Progenitor cell of endocrine pancreas (in vitro differentiated cells): Measurements from ENCODE around the gene CRP. TPM values are rescaled to one million over a fixed set of nuclear protein-coding genes. Genes with fewer than 3 reads are reported as not detected.
"Not testable (repeated sequence)": the region's sequence is repeated elsewhere in the genome, so short reads cannot be mapped to it uniquely, and the experiment has no call there.

Experiments used
- DNase-seq: peaks from one replicate; pipeline ENCODE4 v3.0.0; 2021; ENCODE audit warnings: low spot score; ENCODE audit not compliant: unreplicated experiment
- H3K27ac Mint-ChIP-seq: 2 replicates; pipeline ENCODE4 v1.8.0; 2021; ENCODE audit warnings: mild to moderate bottlenecking, moderate library complexity, mixed read lengths
- H3K27me3 Mint-ChIP-seq: 2 replicates; pipeline ENCODE4 v1.8.0; 2021; ENCODE audit warnings: mixed read lengths
- H3K36me3 Mint-ChIP-seq: 2 replicates; pipeline ENCODE4 v1.8.0; 2022; ENCODE audit warnings: mixed read lengths; ENCODE audit not compliant: insufficient read depth
- H3K4me1 Mint-ChIP-seq: 2 replicates; pipeline ENCODE4 v1.8.0; 2021; ENCODE audit warnings: low read depth, mixed read lengths
- H3K4me3 Mint-ChIP-seq: 2 replicates; pipeline ENCODE4 v1.8.0; 2021; ENCODE audit warnings: low read depth, mild to moderate bottlenecking, moderate library complexity, mixed read lengths
- H3K9me3 Mint-ChIP-seq: 2 replicates; pipeline ENCODE4 v1.8.0; 2021; ENCODE audit warnings: low read depth, mixed read lengths
- CTCF ChIP-seq: fragments of 200-600 bp; sonication (generic); IDR thresholded peaks from one replicate; pipeline ENCODE4 v1.5.0; 2021; ENCODE audit warnings: antibody characterized with exemption, mild to moderate bottlenecking; ENCODE audit not compliant: unreplicated experiment
- total RNA-seq: library from RNA; stranded (reverse); gene quantifications from 2 replicates; pipeline ENCODE4 v1.2.1, GENCODE V29; 2021

Gene CRP
- total RNA-seq, 1 donor from 2014 or later = not detected

- H3K27ac Mint-ChIP-seq = no peak overlapping the region
- H3K36me3 Mint-ChIP-seq = no peaks in the 10 kb centered on the region
- H3K4me1 Mint-ChIP-seq = no peaks in the 10 kb centered on the region
- H3K27me3 Mint-ChIP-seq = no peaks in the 10 kb centered on the region
- no peak for DNase-seq
- H3K4me3 Mint-ChIP-seq = no peak overlapping the region
- TF ChIP-seq CTCF = no peak
- H3K9me3 Mint-ChIP-seq = peaks cover 8% of the 10 kb centered on the region
These were observed 32.3 kb upstream of the CRP start for GRCh38 chr1:159746666-159747065.

- H3K4me1 Mint-ChIP-seq = no peaks in the 10 kb centered on the region
- H3K36me3 Mint-ChIP-seq = no peaks in the 10 kb centered on the region
- H3K9me3 Mint-ChIP-seq = peaks cover 14% of the 10 kb centered on the region
- H3K27ac Mint-ChIP-seq = no peak overlapping the region
- no peak for DNase-seq
- no peak for TF ChIP-seq CTCF
- H3K27me3 Mint-ChIP-seq = no peaks in the 10 kb centered on the region
- no peak overlapping the region for H3K4me3 Mint-ChIP-seq
These were observed 29.4 kb upstream of the CRP start for GRCh38 chr1:159743651-159744410.

- no peak overlapping the region for H3K4me3 Mint-ChIP-seq
These were observed 23.0 kb upstream of the CRP start for GRCh38 chr1:159737238-159737916.

GRCh38 chr1:159723188-159723587 lies 8.8 kb upstream of the CRP start:
- peaks cover 51% of the 10 kb centered on the region for H3K9me3 Mint-ChIP-seq
- H3K4me3 Mint-ChIP-seq, H3K4me1 Mint-ChIP-seq, H3K27ac Mint-ChIP-seq, H3K36me3 Mint-ChIP-seq, H3K27me3 Mint-ChIP-seq, DNase-seq: not testable (repeated sequence)

More at GRCh38 chr1:159737238-159737916, 23.0 kb upstream of the CRP start:
- no peaks in the 10 kb centered on the region for H3K36me3 Mint-ChIP-seq
- no peak for TF ChIP-seq CTCF
- H3K27ac Mint-ChIP-seq = no peak overlapping the region
- peaks cover 26% of the 10 kb centered on the region for H3K9me3 Mint-ChIP-seq
- no peak for DNase-seq
- no peaks in the 10 kb centered on the region for H3K27me3 Mint-ChIP-seq
- H3K4me1 Mint-ChIP-seq = no peaks in the 10 kb centered on the region

- Mint-ChIP-seq H3K4me3 (no peak overlapping the region), H3K36me3 (peaks cover 5% of the 10 kb centered on the region), H3K4me1 (no peaks in the 10 kb centered on the region), H3K9me3 (peaks cover 54% of the 10 kb centered on the region), H3K27me3 (no peaks in the 10 kb centered on the region), H3K27ac (no peak overlapping the region)
- no peak for TF ChIP-seq CTCF
- no peak for DNase-seq
These were observed 5.6 kb upstream of the CRP start for GRCh38 chr1:159719990-159720389.

GRCh38 chr1:159715855-159716254 lies 1.5 kb upstream of the CRP start:
- H3K9me3 Mint-ChIP-seq = peaks cover 43% of the 10 kb centered on the region
- H3K27me3 Mint-ChIP-seq = no peaks in the 10 kb centered on the region
- no peak for DNase-seq
- H3K4me3 Mint-ChIP-seq = no peak overlapping the region
- no peaks in the 10 kb centered on the region for H3K4me1 Mint-ChIP-seq
- H3K36me3 Mint-ChIP-seq = peaks cover 3% of the 10 kb centered on the region
- H3K27ac Mint-ChIP-seq = no peak overlapping the region
- no peak for TF ChIP-seq CTCF
